Activated CD8-positive, alpha-beta memory T cell treated with anti-CD3 and anti-CD28 coated beads for 1 hour (primary cell): ENCODE measurements around the gene SYNPO2.
"Not testable (repeated sequence)": the region's sequence is repeated elsewhere in the genome, so short reads cannot be mapped to it uniquely, and the experiment has no call there.

Experiments used
- DNase-seq, 2 donors: peaks; one replicate each; pipeline ENCODE4 v3.0.0-alpha.2; 2020; ENCODE audit warnings: low read depth in 1 of 2; ENCODE audit errors: extremely low read depth in 1 of 2

Gene SYNPO2

GRCh38 chr4:119048446-119048845 is 159.8 kb downstream of the SYNPO2 start:
- no peak for DNase-seq

DNA sequence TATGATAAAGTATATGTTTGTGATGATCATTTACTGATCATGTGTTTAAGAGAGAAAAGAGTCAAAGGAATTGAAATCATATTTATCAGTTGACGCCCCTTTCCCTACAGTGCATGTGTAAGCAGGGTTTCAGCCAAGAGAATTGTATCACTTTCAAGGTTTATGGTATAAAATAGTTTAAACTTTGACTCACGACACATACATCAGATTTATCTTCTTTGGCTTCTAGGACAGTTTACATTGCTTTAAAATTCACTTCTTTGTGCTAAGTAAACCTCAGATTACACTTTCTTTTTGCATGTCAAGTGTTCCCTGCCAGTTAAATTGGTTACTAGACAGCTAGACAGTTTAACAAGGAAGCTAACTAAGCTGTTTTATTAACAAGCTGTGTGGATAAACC is 160.7 kb downstream of the SYNPO2 start:
- DNase-seq, result no peak

DNA sequence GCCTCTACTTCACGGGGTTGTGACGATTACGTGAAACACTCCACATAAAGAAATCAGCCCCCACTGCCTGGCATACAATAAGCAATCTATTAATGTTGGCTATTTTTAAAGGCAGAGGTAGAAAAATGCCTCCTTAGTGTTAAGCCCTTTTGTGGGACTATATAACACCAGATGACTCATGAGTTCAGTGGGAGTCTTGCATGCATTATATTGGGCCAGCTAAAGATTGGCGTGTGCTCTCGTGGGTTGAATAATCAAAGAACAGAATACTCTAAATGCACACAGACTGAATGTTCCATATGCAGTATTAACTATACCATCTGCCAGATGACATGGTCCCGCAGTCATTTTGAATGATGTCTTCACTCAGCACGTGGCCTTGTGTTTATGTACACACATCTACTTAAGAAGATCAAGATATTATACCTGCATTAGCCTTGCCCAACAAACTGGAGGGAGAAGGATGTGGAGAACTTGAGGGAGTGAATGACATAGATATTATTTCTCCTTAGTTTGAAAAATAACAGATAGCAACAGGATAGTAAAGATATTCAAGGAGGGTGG is 162.0 kb downstream of the SYNPO2 start:
- DNase-seq, result no peak

DNA sequence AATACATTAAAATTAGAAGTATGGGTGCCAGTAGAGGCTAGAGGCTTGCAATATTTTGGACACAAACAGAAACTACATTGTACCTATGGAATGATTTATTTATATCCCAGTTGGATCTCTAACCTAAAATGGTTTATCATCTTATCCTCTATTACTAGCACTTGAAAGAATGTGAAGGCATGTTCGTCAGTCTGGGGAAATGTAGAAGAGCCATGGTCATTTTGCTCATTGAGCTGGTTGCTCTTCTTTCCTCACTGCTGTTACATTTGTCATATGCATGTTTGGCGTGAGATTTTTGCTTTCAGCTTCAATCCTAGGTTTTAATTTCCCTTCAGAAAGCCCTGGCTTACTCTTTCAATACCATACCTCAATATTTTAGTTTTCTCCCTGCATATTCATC is 164.6 kb downstream of the SYNPO2 start:
- DNase-seq, result no peak

- DNase-seq, result no peak
Measured at GRCh38 chr4:119053997-119054396, 165.3 kb downstream of the SYNPO2 start.

GRCh38 chr4:119057417-119057816 is 168.8 kb downstream of the SYNPO2 start:
- DNase-seq, result no peak

- DNase-seq, result no peak
Measured at GRCh38 chr4:119059221-119059620, 170.6 kb downstream of the SYNPO2 start.

DNA sequence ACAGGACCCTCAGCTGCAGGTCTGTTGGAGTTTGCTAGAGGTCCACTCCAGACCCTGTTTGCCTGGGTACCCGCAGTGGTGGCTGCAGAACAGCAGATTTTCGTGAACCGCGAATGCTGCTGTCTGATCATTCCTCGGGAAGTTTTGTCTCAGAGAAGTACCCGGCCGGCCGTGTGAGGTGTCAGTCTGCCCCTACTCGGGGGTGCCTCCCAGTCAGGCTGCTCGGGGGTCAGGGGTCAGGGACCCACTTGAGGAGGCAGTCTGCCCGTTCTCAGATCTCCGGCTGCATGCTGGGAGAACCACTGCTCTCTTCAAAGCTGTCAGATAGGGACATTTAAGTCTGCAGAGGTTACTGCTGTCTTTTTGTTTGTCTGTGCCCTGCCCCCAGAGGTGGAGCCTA is 178.5 kb downstream of the SYNPO2 start:
- not testable (repeated sequence) for DNase-seq

DNA sequence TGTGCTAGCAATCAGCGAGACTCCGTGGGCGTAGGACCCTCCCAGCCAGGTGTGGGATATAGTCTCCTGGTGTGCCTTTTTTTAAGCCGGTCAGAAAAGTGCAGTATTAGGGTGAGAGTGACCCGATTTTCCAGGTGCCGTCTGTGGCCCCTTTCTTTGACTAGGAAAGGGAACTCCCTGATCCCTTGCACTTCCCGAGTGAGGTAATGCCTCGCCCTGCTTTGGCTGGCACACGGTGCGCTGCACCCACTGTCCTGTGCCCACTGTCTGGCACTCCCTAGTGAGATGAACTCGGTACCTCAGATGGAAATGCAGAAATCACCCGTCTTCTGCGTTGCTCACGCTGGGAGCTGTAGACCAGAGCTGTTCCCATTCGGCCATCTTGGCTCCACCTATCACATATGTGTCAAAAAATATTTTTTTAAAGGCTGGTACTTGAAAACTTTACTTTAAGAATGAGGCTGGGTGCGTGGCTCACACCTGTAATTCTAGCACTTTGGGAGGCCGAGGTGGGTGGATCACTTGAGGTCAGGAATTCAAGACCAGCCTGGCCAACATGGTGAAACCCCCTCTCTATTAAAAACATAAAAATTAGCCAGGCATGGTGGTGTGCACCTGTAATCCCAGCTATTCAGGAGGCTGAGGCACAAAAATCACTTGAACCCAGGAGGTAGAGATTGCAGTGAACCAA is 179.2 kb downstream of the SYNPO2 start:
- DNase-seq, result not testable (repeated sequence)

GRCh38 chr4:119068529-119068962 is 179.9 kb downstream of the SYNPO2 start:
- DNase-seq, result no peak

DNA sequence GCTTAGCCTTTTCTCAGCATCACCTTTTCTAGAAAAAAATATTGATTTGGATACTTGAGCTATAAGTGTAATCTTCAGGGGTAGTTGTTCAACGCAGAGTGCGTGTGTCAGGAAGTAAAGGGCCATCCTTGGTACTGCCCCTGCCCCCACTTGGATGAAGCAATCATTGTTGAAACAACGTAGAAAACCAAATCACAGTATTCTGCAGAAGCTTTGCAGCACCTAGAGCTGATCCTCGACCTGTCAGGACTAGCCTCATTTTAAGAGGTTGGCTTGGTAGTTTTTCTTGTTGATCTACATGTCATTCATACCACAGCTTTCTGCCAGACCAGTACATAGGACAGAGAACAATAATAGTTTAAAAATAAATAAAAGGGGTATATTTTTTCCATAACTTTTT is 181.6 kb downstream of the SYNPO2 start:
- DNase-seq, result no peak

DNA sequence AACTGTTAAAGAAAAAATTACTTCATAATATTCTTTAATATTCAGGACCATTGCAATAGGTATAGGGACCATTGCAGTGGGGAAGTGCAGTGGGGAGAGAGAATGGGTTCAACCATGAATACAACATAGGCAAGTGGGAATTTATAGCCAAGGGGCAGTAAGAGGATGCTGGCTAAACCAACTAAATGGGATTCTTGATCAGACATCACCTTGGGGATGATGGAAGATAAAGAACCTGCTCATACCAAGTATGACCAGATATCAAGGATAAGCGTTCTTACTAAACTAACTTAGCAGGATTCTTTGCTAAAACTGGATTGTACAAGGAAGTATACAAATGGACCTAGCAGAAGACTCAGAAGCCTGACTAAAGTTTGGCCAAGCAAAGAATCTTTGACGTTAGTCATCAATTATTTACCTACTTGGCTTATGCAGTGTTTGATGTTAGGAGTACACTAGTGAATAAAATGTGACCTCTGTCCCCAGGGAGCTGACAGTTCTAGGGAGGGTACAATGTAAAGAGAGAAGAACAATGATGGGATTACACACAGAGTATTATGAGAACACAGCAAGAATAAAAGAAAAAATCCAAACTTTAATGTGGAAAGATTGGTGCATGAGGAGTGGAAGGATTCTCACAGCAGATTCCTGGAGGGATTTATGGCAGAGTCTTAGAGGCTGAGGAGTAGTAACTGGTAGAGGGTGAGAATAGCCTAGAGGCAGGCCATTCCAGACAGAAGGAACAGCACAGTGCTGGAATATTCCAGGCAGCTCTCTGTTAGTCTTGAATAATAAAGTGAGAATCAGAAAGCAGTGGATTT is 192.3 kb downstream of the SYNPO2 start:
- DNase-seq, result no peak

- DNase-seq, result no peak
Measured at GRCh38 chr4:119081542-119081859, 192.8 kb downstream of the SYNPO2 start.

DNA sequence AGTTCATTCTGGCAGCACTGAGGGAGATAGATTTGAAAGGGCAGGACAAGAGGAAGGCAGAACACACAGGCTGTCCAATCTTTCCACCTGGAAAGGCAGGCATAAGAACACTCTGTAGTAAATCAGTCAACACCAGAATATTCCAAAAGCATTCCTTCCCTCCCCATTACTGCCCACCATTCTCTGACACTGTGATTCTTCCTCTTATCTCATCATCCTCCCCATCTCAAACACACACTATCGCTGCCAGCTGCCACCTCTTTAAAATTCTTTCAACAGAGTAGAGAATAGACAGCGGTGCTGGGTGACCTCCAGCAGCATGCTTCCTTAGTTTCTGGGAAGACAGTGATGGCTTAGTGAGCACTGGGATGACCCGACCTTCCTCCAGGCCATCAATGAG is 193.3 kb downstream of the SYNPO2 start:
- DNase-seq, result no peak

DNA sequence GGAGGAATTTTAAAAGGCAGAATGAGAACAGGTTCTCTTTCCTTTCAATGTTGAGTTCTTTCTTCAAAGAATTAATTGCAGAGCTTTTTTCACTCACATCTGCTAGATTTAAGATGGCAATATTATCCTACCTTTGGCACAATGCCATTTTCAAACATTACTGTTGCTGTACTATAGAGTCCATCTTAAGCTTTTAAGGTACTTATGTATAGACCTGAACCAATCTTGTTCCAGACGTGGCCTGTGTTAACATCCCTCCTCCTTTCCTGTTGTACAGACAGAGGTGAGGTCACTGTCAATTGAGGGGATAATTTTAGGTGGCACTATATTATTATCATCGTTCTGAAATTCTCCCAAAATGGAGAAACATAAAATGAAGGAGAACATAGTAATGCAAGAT is 194.0 kb downstream of the SYNPO2 start:
- DNase-seq, result no peak

- DNase-seq, result no peak
Measured at GRCh38 chr4:119084513-119084912, 195.9 kb downstream of the SYNPO2 start.

GRCh38 chr4:119087121-119087520 is 198.5 kb downstream of the SYNPO2 start:
- no peak for DNase-seq

GRCh38 chr4:119087656-119088055 is 199.0 kb downstream of the SYNPO2 start:
- no peak for DNase-seq

GRCh38 chr4:119093042-119093827 is 204.6 kb downstream of the SYNPO2 start:
- DNase-seq, result no peak

DNA sequence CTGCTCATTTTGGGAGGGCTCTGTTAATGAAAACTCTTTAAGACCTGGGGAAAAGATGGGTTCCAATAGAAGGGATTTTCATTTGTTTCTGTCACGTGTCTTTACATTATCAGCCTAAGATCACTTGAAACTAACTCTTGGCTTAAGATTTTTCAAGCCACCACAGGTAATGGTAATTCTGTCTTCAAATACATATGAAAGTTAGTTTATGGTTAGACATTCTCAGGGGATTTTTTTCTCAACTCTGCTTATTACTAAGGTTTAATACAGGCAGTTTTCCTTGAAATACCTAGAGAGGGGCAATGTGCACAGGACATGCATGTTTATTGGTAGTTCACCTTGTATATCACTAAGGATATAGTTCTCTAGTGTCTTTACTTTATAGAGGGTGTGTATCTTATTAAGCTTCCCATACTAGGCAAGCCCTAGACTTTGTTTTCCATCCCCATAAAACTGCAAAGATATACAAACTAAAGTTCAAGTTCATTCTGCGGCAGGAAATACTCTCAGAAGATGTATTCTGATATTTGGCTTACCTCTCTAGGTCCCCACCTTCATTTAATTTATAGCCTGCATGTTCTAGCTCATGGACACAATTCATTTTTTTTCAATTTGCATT is 208.7 kb downstream of the SYNPO2 start:
- no peak for DNase-seq

DNA sequence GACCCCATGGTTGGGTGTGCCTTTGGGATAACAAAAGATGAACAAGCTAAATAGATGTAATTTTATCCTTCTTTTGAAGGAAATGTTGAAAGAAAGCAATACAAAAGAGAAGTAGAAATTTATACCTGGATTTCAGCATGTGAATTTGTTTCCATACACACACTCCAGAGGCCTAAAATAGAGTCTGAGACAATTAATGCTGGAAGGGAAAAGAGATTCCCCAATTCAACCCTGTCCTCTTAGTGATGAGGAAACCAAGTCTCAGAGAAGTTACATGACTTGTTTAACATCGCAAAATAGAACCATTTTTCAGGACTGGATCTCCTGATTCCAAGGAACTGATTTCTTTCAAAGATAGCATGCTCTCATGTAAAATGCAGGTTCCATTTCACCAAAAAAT is 209.7 kb downstream of the SYNPO2 start:
- DNase-seq, result no peak
